ENCODE results near the gene RANBP3.
"Not testable (repeated sequence)": the region's sequence is repeated elsewhere in the genome, so short reads cannot be mapped to it uniquely, and the experiment has no call there.

Gene RANBP3

GRCh38 chr19:5889288-5889971 is 88.5 kb downstream of the RANBP3 start:
- Histone ChIP-seq H3K4me1 (ENCODE audit: insufficient read depth, low read length) (peaks cover 4% of the 10 kb centered on the region), H3K27me3 (ENCODE audit: insufficient read depth, low read length) (no peaks in the 10 kb centered on the region), H3K9me3 (ENCODE audit: low read length) (no peaks in the 10 kb centered on the region), H2AFZ (ENCODE audit: low read depth, low read length) (no peak overlapping the region), H3K4me3 (ENCODE audit: low read length) (no peak overlapping the region), H3K36me3 (ENCODE audit: insufficient read depth, low read length) (no peaks in the 10 kb centered on the region)

GRCh38 chr19:5884065-5884811 is 93.7 kb downstream of the RANBP3 start:
- not testable (repeated sequence) for H2AFZ ChIP-seq (ENCODE audit: low read depth, low read length); H3K27me3 ChIP-seq (ENCODE audit: insufficient read depth, low read length); H3K9me3 ChIP-seq (ENCODE audit: low read length); H3K4me3 ChIP-seq (ENCODE audit: low read length); H3K36me3 ChIP-seq (ENCODE audit: insufficient read depth, low read length)
- peaks cover 18% of the 10 kb centered on the region for H3K4me1 ChIP-seq (ENCODE audit: insufficient read depth, low read length)

- H3K27me3 ChIP-seq (ENCODE audit: insufficient read depth, low read length); H3K9me3 ChIP-seq (ENCODE audit: low read length); H3K4me3 ChIP-seq (ENCODE audit: low read length); H3K36me3 ChIP-seq (ENCODE audit: insufficient read depth, low read length); H2AFZ ChIP-seq (ENCODE audit: low read depth, low read length): not testable (repeated sequence)
- H3K4me1 ChIP-seq (ENCODE audit: insufficient read depth, low read length) = peaks cover 20% of the 10 kb centered on the region
Observed at GRCh38 chr19:5883157-5883873, 94.6 kb downstream of the RANBP3 start.

DNA sequence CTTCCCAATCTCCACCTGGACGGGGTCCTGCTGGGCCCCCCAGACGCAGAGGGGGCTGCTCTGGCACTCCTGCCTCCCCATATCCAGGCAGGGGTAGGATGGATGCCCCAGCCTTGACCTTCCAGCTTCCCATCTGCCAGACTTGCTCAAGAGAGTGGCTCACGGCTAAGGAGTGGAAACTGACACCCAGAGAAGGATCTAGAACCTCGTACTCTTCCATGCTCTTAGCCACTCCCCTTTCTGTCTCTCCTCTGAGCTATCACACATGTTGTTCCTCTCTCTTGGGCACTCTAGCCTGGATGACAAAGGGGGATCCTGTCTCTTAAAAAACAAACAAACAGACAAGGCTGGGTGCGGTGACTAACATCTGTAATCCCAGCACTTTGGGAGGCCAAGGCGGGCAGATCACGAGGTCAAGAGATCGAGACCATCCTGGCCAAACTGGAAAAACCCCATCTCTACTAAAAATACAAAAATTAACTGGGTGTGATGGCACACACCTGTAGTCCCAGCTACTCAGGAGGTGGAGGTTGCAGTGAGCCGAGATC is 95.4 kb downstream of the RANBP3 start:
- Histone ChIP-seq H3K27me3 (ENCODE audit: insufficient read depth, low read length) (no peaks in the 10 kb centered on the region), H3K4me3 (ENCODE audit: low read length) (no peak overlapping the region), H3K4me1 (ENCODE audit: insufficient read depth, low read length) (peaks cover 26% of the 10 kb centered on the region), H2AFZ (ENCODE audit: low read depth, low read length) (no peak overlapping the region), H3K9me3 (ENCODE audit: low read length) (no peaks in the 10 kb centered on the region), H3K36me3 (ENCODE audit: insufficient read depth, low read length) (no peaks in the 10 kb centered on the region)

DNA sequence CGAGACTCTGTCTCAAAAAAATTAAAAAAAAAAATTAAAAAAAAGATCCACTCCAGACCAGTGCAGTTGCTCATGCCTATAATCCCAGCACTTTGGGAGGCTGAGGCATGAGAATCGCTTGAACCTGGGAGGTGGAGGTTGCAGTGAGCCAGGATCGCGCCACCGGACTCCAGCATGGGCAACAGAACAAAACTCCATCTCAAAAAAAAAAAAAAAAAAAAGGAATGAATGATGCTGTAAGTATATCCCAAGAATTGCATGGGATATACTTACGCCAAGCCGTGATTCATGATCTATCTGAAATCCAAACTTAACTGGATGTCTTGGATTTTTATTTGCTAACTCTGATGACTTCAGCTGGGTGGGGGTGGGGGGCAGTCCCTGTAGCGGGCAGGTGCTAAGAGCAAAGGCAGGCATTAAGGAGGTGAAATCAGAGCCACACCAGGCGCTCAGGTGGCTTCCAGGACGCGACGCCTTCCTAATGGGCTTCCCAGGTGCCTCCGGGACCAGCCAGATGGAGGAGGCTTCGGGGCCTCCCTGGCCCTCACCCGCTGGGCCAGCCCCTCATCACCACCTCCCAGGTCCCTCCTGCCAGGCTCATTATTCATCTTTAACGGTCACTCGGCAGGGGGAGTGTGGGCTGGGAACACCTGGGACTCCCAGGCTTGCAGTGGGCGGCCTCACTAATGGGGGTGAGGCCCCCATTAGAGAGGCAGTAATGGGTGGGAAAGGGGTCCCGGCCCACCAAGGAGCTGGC is 96.2 kb downstream of the RANBP3 start:
- H3K4me3 ChIP-seq (ENCODE audit: low read length) = no peak overlapping the region
- no peaks in the 10 kb centered on the region for H3K27me3 ChIP-seq (ENCODE audit: insufficient read depth, low read length)
- H2AFZ ChIP-seq (ENCODE audit: low read depth, low read length) = no peak overlapping the region
- no peaks in the 10 kb centered on the region for H3K9me3 ChIP-seq (ENCODE audit: low read length)
- H3K36me3 ChIP-seq (ENCODE audit: insufficient read depth, low read length) = no peaks in the 10 kb centered on the region
- H3K4me1 ChIP-seq (ENCODE audit: insufficient read depth, low read length) = peaks cover 28% of the 10 kb centered on the region

GRCh38 chr19:5880604-5881078 is 97.3 kb downstream of the RANBP3 start:
- Histone ChIP-seq H3K4me3 (ENCODE audit: low read length) (no peak overlapping the region), H2AFZ (ENCODE audit: low read depth, low read length) (no peak overlapping the region), H3K36me3 (ENCODE audit: insufficient read depth, low read length) (no peaks in the 10 kb centered on the region), H3K9me3 (ENCODE audit: low read length) (no peaks in the 10 kb centered on the region), H3K27me3 (ENCODE audit: insufficient read depth, low read length) (no peaks in the 10 kb centered on the region), H3K4me1 (ENCODE audit: insufficient read depth, low read length) (peaks cover 28% of the 10 kb centered on the region)

GRCh38 chr19:5880196-5880595 is 97.7 kb downstream of the RANBP3 start:
- Histone ChIP-seq H2AFZ (ENCODE audit: low read depth, low read length) (no peak overlapping the region), H3K27me3 (ENCODE audit: insufficient read depth, low read length) (no peaks in the 10 kb centered on the region), H3K4me1 (ENCODE audit: insufficient read depth, low read length) (peaks cover 28% of the 10 kb centered on the region), H3K4me3 (ENCODE audit: low read length) (no peak overlapping the region), H3K9me3 (ENCODE audit: low read length) (no peaks in the 10 kb centered on the region), H3K36me3 (ENCODE audit: insufficient read depth, low read length) (no peaks in the 10 kb centered on the region)

DNA sequence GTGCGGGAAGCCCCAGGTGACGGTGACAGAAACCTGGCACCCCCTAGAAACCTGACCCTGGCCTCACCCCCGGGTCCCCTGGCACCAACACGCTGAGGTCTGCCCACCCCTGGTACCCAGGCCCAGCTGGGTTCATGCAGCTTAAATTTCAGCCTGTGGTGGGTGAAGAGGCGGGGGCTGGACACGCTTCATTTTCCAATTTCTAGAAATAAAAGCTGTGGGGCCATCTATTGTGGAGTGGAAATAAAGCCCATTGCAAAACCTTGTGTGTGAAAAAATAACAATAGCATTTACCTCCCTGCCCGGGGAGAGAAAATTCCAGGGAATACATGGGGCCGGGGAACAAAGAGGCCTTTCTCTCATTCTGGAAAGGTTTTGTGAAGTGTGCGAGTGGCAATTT is 100.1 kb downstream of the RANBP3 start:
- no peak overlapping the region for H2AFZ ChIP-seq (ENCODE audit: low read depth, low read length)
- no peak overlapping the region for H3K4me3 ChIP-seq (ENCODE audit: low read length)
- no peaks in the 10 kb centered on the region for H3K36me3 ChIP-seq (ENCODE audit: insufficient read depth, low read length)
- no peaks in the 10 kb centered on the region for H3K9me3 ChIP-seq (ENCODE audit: low read length)
- H3K4me1 ChIP-seq (ENCODE audit: insufficient read depth, low read length) = peaks cover 28% of the 10 kb centered on the region
- no peaks in the 10 kb centered on the region for H3K27me3 ChIP-seq (ENCODE audit: insufficient read depth, low read length)

- H3K36me3 ChIP-seq (ENCODE audit: insufficient read depth, low read length) = no peaks in the 10 kb centered on the region
- H3K4me3 ChIP-seq (ENCODE audit: low read length) = no peak overlapping the region
- no peaks in the 10 kb centered on the region for H3K27me3 ChIP-seq (ENCODE audit: insufficient read depth, low read length)
- H3K4me1 ChIP-seq (ENCODE audit: insufficient read depth, low read length) = peaks cover 28% of the 10 kb centered on the region
- H2AFZ ChIP-seq (ENCODE audit: low read depth, low read length) = no peak overlapping the region
- H3K9me3 ChIP-seq (ENCODE audit: low read length) = no peaks in the 10 kb centered on the region
Observed at GRCh38 chr19:5877427-5877826, 100.5 kb downstream of the RANBP3 start.

- not testable (repeated sequence) for H3K9me3 ChIP-seq (ENCODE audit: low read length); H2AFZ ChIP-seq (ENCODE audit: low read depth, low read length); H3K27me3 ChIP-seq (ENCODE audit: insufficient read depth, low read length); H3K4me3 ChIP-seq (ENCODE audit: low read length); H3K36me3 ChIP-seq (ENCODE audit: insufficient read depth, low read length)
- H3K4me1 ChIP-seq (ENCODE audit: insufficient read depth, low read length) = peaks cover 12% of the 10 kb centered on the region
Observed at GRCh38 chr19:5874496-5874895, 103.4 kb downstream of the RANBP3 start.

- Histone ChIP-seq H3K4me1 (ENCODE audit: insufficient read depth, low read length) (peaks cover 8% of the 10 kb centered on the region), H3K4me3 (ENCODE audit: low read length) (no peak overlapping the region), H3K9me3 (ENCODE audit: low read length) (no peaks in the 10 kb centered on the region), H2AFZ (ENCODE audit: low read depth, low read length) (no peak overlapping the region), H3K36me3 (ENCODE audit: insufficient read depth, low read length) (no peaks in the 10 kb centered on the region), H3K27me3 (ENCODE audit: insufficient read depth, low read length) (no peaks in the 10 kb centered on the region)
Observed at GRCh38 chr19:5873617-5874199, 104.2 kb downstream of the RANBP3 start.

DNA sequence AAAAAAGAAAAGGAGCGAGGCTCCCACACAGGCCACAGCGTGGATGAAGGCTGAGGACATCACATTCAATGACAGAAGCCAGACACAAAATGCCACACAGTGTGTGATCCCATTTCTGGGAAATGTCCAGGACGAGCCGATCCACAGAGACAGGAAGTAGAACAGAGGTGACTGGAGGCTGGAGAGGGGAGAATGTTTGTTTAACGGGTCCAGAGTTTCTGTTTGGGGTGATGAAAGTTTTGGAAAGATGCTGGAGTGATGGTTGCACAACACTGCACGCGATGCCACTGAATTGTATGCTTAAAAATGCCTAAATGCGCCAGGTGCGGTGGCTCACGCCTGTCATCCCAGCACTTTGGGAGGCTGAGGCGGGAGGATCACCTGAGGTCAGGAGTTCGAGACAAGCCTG is 107.0 kb downstream of the RANBP3 start:
- Histone ChIP-seq H3K9me3 (ENCODE audit: low read length) (no peaks in the 10 kb centered on the region), H3K27me3 (ENCODE audit: insufficient read depth, low read length) (peaks cover 2% of the 10 kb centered on the region), H2AFZ (ENCODE audit: low read depth, low read length) (no peak overlapping the region), H3K4me3 (ENCODE audit: low read length) (no peak overlapping the region), H3K4me1 (ENCODE audit: insufficient read depth, low read length) (no peaks in the 10 kb centered on the region), H3K36me3 (ENCODE audit: insufficient read depth, low read length) (no peaks in the 10 kb centered on the region)

Data from neuron (in vitro differentiated cells).